Activated CD8-positive, alpha-beta memory T cell treated with anti-CD3 and anti-CD28 coated beads, Interleukin-2, amount 50 U/mL, for 24 hours (primary cell): Measurements from ENCODE around the gene ZSWIM3.
"Not testable (repeated sequence)": the region's sequence is repeated elsewhere in the genome, so short reads cannot be mapped to it uniquely, and the experiment has no call there.

Experiments used
- DNase-seq: peaks from one replicate; pipeline ENCODE4 v3.0.0-alpha.2; 2020; ENCODE audit errors: extremely low read depth

ZSWIM3 gene

GRCh38 chr20:45861221-45862075, 4.0 kb downstream of the ZSWIM3 start:
- no peak for DNase-seq

DNA sequence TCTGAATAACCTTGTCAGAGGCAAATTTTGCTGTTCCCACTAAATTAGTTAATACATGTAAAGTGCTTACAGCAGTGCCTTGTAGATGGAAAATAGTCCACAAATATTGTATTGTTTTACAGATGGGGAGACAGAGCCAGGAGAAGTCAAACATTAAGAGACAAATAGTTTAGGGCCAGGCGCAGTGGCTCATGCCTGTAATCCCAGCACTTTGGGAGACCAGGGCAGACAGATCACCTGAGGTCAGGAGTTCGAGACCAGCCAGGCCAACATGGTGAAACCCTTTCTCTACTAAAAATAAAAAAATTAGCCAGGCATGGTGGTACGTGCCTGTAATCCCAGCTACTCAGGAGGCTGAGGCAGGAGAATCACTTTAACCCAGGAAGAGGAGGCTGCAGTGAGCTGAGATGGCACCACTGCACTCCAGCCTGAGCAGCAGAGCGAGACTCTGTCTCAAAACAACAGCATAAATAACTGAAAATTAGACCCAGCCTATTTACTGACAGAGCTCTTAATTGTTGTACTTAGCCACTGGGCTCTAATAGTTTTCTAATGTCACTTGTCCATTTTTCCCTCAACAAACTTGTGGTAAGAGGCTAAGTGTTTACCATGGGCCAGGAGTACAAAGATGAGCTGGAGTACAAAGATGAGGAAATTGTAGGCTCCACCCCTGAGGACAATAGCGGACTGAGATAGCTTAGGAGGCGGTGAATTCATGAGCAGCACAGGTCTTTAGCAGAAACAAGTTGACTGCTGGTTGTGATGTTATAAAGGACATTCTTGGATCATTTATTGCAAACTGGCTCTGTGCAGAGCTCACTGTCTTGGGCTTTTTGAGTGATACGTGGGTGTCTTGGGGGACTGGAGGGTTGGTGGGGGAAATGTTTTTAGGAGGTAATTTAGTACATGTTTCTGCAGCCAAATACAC, 6.4 kb downstream of the ZSWIM3 start:
- no peak for DNase-seq

GRCh38 chr20:45866454-45866853, 9.0 kb downstream of the ZSWIM3 start:
- no peak for DNase-seq

- DNase-seq, result no peak
Observed at GRCh38 chr20:45867136-45867818, 9.9 kb downstream of the ZSWIM3 start.

DNA sequence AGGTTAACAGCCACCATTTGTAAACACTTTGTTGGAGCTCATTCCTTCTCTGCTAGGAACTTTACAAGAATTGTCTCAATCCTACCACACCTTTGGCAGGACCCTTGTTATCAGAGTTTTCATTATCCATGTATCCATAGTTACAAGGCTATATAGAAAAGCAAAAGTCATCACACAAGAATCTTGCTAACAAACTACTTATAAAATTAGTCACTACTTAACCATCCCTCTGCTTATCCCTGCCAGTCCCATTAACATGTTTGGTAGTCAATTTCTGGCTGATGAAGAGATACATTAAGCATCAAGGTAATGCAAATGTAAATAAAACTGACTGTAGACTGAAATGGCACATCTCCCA, 10.4 kb downstream of the ZSWIM3 start:
- DNase-seq, result no peak

DNA sequence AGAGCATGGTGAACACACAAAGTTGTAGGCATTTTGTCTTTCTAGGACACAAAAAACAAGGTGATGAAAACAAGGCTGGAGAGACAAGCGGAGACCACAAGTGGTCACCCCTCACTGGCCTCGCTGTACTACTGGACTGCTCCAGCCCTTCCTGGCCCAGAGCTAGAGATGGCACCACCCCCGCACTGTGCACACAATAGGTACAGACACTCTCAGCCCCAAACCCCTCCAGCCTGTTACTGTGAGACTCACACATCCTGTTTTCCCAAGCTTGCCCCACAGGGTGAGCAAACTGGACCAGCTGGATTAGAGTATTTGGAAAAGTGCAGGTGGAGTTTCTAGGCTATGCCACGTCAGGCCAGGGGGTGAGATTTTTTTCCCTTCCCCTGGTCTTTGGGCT, 15.2 kb downstream of the ZSWIM3 start:
- no peak for DNase-seq

GRCh38 chr20:45873409-45874103, 16.1 kb downstream of the ZSWIM3 start:
- no peak for DNase-seq

GRCh38 chr20:45874104-45874481, 16.7 kb downstream of the ZSWIM3 start:
- not testable (repeated sequence) for DNase-seq

GRCh38 chr20:45874576-45874975, 17.2 kb downstream of the ZSWIM3 start:
- DNase-seq, result no peak

DNA sequence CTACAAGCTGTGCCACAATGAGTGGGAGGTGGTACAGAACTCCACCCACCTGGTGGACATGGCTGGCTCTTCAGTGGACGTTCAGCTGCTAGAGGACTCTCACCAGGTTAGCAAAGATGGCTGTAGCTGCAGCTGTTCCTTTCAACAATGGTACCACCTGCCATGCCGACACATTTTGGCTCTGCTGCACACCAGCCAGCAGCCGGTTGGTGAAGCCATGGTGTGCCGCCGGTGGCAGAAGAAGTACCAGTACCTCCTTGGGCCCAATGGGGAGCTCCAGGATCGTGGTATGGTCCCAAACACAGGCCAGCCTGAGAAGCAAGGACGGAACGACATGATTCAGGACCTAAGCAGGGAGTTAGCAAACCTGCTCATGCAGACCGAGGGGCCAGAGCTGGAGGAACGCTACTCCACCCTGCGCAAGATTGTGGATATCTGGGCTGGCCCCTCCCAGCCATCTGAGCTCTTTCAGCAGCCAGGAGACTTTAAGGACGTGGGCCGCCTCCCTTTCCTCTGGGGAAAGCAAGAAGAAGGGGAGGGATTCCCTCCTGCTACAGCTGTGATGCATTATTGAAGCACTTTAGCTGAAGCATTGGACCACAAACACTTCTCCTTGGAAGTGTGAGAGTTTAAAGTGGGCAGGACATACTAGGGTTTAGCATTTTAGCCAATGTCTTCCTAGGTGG, 20.8 kb downstream of the ZSWIM3 start:
- DNase-seq, result no peak

DNA sequence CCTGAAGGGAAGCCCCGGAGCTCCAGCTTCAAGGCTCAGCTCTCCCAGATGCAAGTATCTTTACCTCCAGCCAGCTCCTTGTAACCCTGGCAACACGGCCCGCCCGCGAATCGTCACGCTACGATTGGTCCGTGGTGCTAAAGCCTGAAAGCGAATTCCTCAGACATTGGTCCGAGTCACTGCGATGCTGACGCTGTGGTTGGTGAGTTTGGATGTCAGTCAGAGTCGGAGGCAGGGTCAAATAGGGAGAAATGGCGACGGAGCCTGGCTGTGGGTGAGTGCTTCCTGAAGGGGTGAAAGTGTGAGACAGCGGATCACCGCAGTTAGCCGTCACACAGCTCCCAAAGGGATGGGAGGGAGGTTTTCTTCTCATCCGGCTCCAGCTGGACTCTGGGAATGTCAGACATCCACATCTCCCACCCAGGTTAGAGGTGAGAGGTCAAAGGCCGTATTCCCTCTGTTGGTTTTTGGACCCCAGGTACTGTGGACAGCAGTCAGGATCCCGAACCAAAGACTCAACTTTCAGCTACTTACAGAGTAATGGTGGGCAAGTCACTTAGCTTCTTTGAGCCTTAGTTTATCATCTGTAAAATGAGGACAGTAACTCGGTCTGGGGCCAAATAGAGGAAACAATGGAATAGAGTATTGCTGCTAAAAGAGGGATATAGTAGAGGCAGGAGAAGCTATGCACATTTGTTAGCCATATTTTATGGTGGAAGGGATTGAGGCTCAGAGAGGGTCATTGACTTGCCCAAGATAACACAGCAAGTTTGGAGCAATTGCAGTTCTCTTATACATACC, 23.8 kb downstream of the ZSWIM3 start, which contains the start of gene ZSWIM1:
TSS of gene ZSWIM1 (plus strand) at position 240 of the 801 bp plus-strand sequence. CDS start 1,366 bp downstream, outside the sequence.
- peak; percentile 97 for DNase-seq

DNA sequence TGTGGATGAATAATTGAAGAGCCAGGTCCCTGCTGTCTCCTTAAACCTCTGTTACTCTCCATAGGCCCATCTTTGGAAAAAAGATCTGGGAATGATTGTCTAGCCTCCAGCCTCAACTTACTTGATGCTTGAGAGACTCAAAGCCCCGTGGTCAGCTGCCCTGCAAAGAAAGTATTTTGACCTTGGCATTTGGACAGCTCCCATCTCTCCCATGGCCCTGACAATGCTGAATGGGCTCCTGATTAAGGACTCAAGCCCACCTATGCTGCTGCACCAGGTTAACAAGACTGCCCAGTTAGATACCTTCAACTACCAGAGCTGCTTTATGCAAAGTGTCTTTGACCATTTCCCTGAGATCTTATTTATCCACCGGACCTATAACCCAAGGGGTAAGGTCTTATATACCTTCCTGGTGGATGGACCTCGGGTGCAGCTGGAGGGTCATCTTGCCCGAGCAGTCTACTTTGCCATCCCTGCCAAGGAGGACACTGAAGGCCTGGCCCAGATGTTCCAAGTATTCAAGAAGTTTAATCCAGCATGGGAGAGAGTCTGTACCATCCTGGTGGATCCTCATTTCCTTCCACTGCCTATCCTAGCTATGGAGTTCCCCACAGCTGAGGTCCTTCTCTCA, 25.2 kb downstream of the ZSWIM3 start:
- no peak for DNase-seq

GRCh38 chr20:45883100-45883469, 25.7 kb downstream of the ZSWIM3 start:
- no peak for DNase-seq

- no peak for DNase-seq
Observed at GRCh38 chr20:45886590-45887345, 29.4 kb downstream of the ZSWIM3 start.

DNA sequence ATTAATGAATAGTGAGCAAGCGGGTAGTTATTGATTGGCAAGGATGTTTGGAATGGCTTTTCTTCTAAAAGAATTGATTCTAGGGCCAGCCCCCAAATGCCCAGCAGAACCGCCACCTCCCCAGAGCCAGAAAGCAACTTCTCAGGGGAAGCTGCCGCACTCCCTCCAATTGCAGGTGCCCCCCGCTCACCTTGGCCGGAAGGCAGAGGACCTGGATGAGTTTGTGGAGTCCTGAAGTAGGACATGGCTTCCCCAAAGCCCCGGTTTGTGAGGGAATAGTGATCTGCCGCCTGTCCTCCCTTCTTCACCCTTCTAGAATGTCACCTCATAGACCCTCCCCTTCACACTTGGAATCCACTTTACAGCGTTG, 29.9 kb downstream of the ZSWIM3 start, which contains the start of gene SPATA25:
TSS of gene SPATA25 (minus strand) at position 277 of the 370 bp plus-strand sequence. CDS start at position 245, 32 bp downstream.
- DNase-seq, result no peak

GRCh38 chr20:45888681-45889080, 31.3 kb downstream of the ZSWIM3 start:
- DNase-seq, result no peak

DNA sequence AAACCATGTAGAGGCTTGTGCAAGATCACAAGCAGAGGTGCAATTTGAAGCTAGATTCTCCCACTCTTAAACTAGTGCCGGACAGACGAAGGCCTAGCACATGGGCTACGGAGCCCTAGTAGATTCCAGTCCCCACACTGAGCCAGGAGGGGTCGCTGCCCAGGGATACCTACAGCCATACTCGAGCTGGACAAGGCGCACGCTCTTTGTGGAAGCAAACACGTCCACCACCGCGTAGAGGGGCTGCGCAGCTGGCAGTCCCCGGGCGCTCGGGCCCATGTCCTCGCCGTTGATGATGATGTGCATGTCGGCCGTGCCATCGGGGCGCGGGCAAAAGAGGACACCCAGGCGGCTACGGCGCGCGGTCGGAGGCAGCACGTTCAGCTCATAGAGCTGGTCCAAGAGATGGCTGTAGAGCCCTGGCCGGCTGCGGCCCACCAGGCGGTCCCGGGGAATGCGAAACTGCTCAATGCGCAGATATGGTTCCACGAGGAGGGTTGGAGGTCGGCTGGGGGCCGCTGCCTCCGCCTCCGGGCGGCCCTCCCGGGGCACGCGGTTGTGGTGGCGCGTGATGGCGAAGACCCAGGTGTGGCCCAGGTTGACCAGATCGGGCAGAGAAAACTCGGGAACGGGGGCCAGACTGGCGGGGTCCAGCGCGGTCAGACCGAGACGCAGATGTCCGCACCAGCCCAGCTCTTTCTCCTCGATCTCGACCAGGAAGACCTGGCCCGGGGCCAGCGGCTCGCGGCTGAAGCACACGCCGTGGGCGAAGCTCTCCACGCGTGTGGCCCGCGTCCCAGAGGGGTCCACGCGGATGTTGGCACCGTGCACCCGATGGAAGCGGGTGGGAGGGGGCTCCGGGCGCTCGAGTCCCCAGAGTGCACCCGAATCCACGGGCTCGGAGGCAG, 32.9 kb downstream of the ZSWIM3 start:
- DNase-seq, result no peak
